DMS 273 treated with DMSO at 0.1 percent for 48 hours (cell line): ENCODE data around the gene KIF18B.
A peak's percentile ranks its signal among the peaks of the same experiment; 100 is the strongest.

Experiments
- DNase-seq: peaks from one replicate; lab custom pipeline; 2025; lab: John Stamatoyannopoulos, UW

The KIF18B gene

GRCh38 chr17:44947461-44948314 lies at the start of gene KIF18B:
KIF18B (minus strand) TSS chr17:44947773; CDS start chr17:44936344, 11,429 bp downstream.
- peak; percentile 87 for DNase-seq

GRCh38 chr17:44996304-44996703 lies 48.7 kb upstream of the KIF18B start:
- DNase-seq, result no peak

- DNase-seq, result peak; percentile 47
These were observed 47.9 kb upstream of the KIF18B start for GRCh38 chr17:44995436-44996001.

GRCh38 chr17:44992242-44992939 lies 44.8 kb upstream of the KIF18B start:
- no peak for DNase-seq

GRCh38 chr17:44990994-44991393 lies 43.4 kb upstream of the KIF18B start:
- peak; percentile 76 for DNase-seq

GRCh38 chr17:44989552-44990138 lies 42.1 kb upstream of the KIF18B start:
- DNase-seq, result no peak

- DNase-seq, result no peak
These were observed 40.7 kb upstream of the KIF18B start for GRCh38 chr17:44988044-44988942.

GRCh38 chr17:44983563-44983962 lies 36.0 kb upstream of the KIF18B start:
- DNase-seq, result no peak

- DNase-seq, result no peak
These were observed 34.6 kb upstream of the KIF18B start for GRCh38 chr17:44982113-44982702.

GRCh38 chr17:44981221-44981968 lies 33.8 kb upstream of the KIF18B start:
- no peak for DNase-seq

- peak; percentile 59 for DNase-seq
These were observed 31.9 kb upstream of the KIF18B start for GRCh38 chr17:44979426-44979995.

- DNase-seq, result no peak
These were observed 31.2 kb upstream of the KIF18B start for GRCh38 chr17:44978807-44979206.

- DNase-seq, result no peak
These were observed 30.4 kb upstream of the KIF18B start for GRCh38 chr17:44977814-44978550.

- DNase-seq, result no peak
These were observed 29.5 kb upstream of the KIF18B start for GRCh38 chr17:44977065-44977464.

GRCh38 chr17:44976206-44976605 lies 28.6 kb upstream of the KIF18B start:
- no peak for DNase-seq

- DNase-seq, result no peak
These were observed 25.4 kb upstream of the KIF18B start for GRCh38 chr17:44972953-44973352.

GRCh38 chr17:44971776-44972483 lies 24.4 kb upstream of the KIF18B start:
- DNase-seq, result no peak

GRCh38 chr17:44970136-44970741 lies 22.7 kb upstream of the KIF18B start:
- DNase-seq, result peak; percentile 65
